Pulmonary artery endothelial cell (primary cell): ENCODE data around the gene SERPINF2. TPM values are rescaled to one million over a fixed set of nuclear protein-coding genes. Genes with fewer than 3 reads are reported as not detected.
"Not testable (repeated sequence)": the region's sequence is repeated elsewhere in the genome, so short reads cannot be mapped to it uniquely, and the experiment has no call there.

Experiments used
- DNase-seq: peaks from one replicate; pipeline ENCODE4 v3.0.0-alpha.2; 2011; ENCODE audit warnings: low read depth, low spot score
- total RNA-seq: library from RNA; depleted of rRNA; stranded (reverse); fragments of >200 nt; gene quantifications from 2 replicates; pipeline ENCODE4 v1.2.3, GENCODE V29; 2014

SERPINF2 gene
- total RNA-seq, 1 donor from 2014 or later, result not detected

- DNase-seq, result peak; percentile 76
Measured at GRCh38 chr17:1787301-1787902, 44.7 kb downstream of the SERPINF2 start.

GRCh38 chr17:1789936-1790335 lies 47.3 kb downstream of the SERPINF2 start:
- no peak for DNase-seq

GRCh38 chr17:1792495-1793446 lies 50.1 kb downstream of the SERPINF2 start:
- DNase-seq, result no peak

- DNase-seq, result no peak
Measured at GRCh38 chr17:1793447-1793806, 50.8 kb downstream of the SERPINF2 start.

- DNase-seq, result no peak
Measured at GRCh38 chr17:1796800-1797199, 54.1 kb downstream of the SERPINF2 start.

- DNase-seq, result no peak
Measured at GRCh38 chr17:1797323-1797722, 54.7 kb downstream of the SERPINF2 start.

- DNase-seq, result not testable (repeated sequence)
Measured at GRCh38 chr17:1797846-1798245, 55.2 kb downstream of the SERPINF2 start.

- DNase-seq, result no peak
Measured at GRCh38 chr17:1800240-1800639, 57.6 kb downstream of the SERPINF2 start.

GRCh38 chr17:1800712-1801111 lies 58.0 kb downstream of the SERPINF2 start:
- no peak for DNase-seq

GRCh38 chr17:1802429-1802828 lies 59.8 kb downstream of the SERPINF2 start:
- no peak for DNase-seq

- no peak for DNase-seq
Measured at GRCh38 chr17:1803280-1803679, 60.6 kb downstream of the SERPINF2 start.

Other genes starting within 250 kb of the SERPINF2 start
- 51.5 and 54.3 TPM in 2 replicates for gene INPP5K, start 226.3 kb upstream of the SERPINF2 start, total RNA-seq
- gene PITPNA, start 180.1 kb upstream of the SERPINF2 start, total RNA-seq, result 27.7 and 33.6 TPM in 2 replicates
- gene SLC43A2, start 114.0 kb upstream of the SERPINF2 start, total RNA-seq, result 24.5 and 29.5 TPM in 2 replicates
- gene SCARF1, start 97.1 kb upstream of the SERPINF2 start, total RNA-seq, result 101 and 117 TPM in 2 replicates
- 10.3 and 13.1 TPM in 2 replicates for gene RILP, start 93.0 kb upstream of the SERPINF2 start, total RNA-seq
- 98.5 and 117 TPM in 2 replicates for gene PRPF8, start 58.0 kb upstream of the SERPINF2 start, total RNA-seq
- gene TLCD2, start 32.5 kb upstream of the SERPINF2 start, total RNA-seq, result 1.7 and 1.9 TPM in 2 replicates
- gene WDR81, start 18.2 kb upstream of the SERPINF2 start, total RNA-seq, result 13.8 and 15.6 TPM in 2 replicates
- 0.13 TPM in 1 of 2 replicates, not detected in the other for gene SERPINF1, start 19.2 kb downstream of the SERPINF2 start, total RNA-seq
- 10.6 and 12.2 TPM in 2 replicates for gene SMYD4, start 87.0 kb downstream of the SERPINF2 start, total RNA-seq
- 57.0 and 64.2 TPM in 2 replicates for gene RPA1, start 87.1 kb downstream of the SERPINF2 start, total RNA-seq